ENCODE results near the gene PIP4K2A. TPM values are rescaled to one million over a fixed set of nuclear protein-coding genes. Genes with fewer than 3 reads are reported as not detected.
"Not testable (repeated sequence)": the region's sequence is repeated elsewhere in the genome, so short reads cannot be mapped to it uniquely, and the experiment has no call there.

The PIP4K2A gene
- total RNA-seq, 1 donor from 2014 or later: 105 TPM

DNA sequence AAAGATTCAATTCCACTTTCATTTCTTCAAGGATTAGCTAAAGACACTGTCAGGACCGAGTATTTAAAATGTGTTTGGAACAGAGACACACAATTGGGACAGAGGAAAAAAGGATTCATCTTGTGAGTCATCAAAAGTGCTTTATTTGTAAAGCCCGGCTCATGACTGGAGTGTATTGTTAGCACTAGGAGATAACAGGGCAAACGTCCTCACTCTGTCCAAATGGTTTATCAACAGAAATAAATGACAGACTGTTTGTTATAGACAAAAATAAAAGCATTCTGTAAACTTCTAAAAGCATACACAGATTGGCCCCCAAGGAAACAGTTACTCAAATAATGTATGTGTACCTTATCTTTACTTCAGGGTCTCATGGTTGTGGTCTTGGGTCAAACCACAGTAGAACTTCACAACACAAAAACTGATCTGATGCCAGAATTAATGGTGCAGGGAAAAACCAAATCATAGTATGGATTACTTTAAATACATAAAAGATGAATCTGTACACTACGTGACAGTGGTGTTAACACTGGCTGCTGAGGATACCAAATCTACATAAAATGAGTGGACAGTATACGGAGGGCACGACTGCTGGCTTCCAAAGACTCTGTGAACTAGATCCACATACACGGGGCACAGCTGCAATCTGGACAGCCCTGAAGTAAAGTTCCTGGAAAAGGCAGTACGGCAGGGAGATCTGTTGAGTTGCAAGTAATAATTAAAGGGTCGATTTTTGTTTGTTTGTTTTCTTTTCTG, 179.4 kb downstream of the PIP4K2A start:
- no peak for DNase-seq (ENCODE audit: low spot score)
- no peak overlapping the region for H3K27ac Mint-ChIP-seq
- no peaks in the 10 kb centered on the region for H3K9me3 Mint-ChIP-seq
- intact Hi-C loops (cut with micrococcal nuclease): no loop called here
- H3K4me3 Mint-ChIP-seq (ENCODE audit: low read depth): no peak overlapping the region
- H3K36me3 Mint-ChIP-seq (ENCODE audit: low read depth): peaks cover 67% of the 10 kb centered on the region
- H3K4me1 Mint-ChIP-seq (ENCODE audit: low read depth): peaks cover 3% of the 10 kb centered on the region
- no peaks in the 10 kb centered on the region for H3K27me3 Mint-ChIP-seq (ENCODE audit: low read depth)

DNA sequence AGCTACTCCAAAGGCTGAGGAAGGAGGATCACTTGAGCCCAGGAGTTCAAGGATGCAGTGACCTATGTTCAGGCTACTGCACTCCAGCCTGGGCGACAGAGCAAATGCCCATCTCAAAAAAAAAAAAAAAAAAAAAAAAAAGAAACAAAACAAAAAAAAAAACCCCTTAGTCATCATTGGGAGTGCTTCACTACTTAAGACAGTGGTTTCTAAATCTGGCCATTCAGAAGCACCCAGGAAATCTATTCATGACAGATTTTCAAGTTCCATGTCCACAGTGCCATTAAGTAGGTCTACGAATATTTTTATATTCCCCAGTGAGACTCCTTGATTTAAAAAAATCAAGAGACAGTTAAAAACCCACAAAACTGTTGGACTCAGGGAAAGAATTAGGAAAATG, 182.9 kb downstream of the PIP4K2A start:
- Mint-ChIP-seq H3K27me3 (ENCODE audit: low read depth) (peaks cover 2% of the 10 kb centered on the region), H3K9me3 (peaks cover 21% of the 10 kb centered on the region), H3K4me1 (ENCODE audit: low read depth) (peaks cover 3% of the 10 kb centered on the region), H3K27ac (no peak overlapping the region), H3K4me3 (ENCODE audit: low read depth) (no peak overlapping the region), H3K36me3 (ENCODE audit: low read depth) (peaks cover 34% of the 10 kb centered on the region)
- intact Hi-C loops (cut with micrococcal nuclease): no loop called here
- DNase-seq (ENCODE audit: low spot score): no peak

DNA sequence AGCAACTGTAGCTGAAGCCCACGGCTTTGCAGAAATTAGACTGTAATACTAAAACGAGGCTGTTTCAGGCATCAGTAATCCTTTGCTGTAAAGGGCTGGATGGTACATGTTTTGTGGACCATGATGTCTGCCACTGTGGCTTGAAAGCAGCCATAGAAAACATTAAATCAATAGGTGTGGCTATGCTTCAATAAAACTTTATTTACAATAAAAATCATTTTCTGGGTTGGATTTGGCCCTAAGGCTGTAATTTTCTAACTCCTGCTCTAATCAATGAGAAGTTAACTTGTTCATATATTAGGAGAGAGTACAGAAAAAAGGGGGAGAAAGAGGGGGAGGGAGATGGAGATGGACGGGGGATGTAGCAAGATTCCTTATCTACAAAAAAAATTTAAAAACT, 183.4 kb downstream of the PIP4K2A start:
- Mint-ChIP-seq H3K9me3 (peaks cover 23% of the 10 kb centered on the region), H3K27ac (no peak overlapping the region), H3K4me3 (ENCODE audit: low read depth) (no peak overlapping the region)

DNA sequence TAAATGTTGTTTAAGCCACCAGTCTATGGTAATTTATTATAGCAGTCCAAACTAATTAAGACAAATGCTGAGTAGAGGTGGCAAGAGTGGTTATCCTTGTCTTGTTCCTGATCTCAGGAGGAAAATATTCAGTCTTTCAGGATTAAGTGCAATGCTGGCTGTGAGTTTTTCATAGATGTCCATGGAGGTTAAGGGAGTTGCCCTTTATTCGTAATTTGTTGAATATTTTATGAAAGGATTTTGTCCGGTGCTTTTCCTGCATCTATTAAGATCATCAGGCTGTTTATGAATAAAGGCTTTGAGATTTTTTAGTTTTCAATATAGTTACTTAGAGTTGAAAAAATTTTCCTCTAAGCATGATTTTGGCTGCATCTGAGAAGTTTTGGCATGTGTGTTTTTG, 186.9 kb downstream of the PIP4K2A start:
- H3K4me1 Mint-ChIP-seq (ENCODE audit: low read depth): no peaks in the 10 kb centered on the region
- peaks cover 10% of the 10 kb centered on the region for H3K27me3 Mint-ChIP-seq (ENCODE audit: low read depth)
- no peak overlapping the region for H3K4me3 Mint-ChIP-seq (ENCODE audit: low read depth)
- peaks cover 3% of the 10 kb centered on the region for H3K36me3 Mint-ChIP-seq (ENCODE audit: low read depth)
- peaks cover 50% of the 10 kb centered on the region for H3K9me3 Mint-ChIP-seq
- intact Hi-C loops (cut with micrococcal nuclease): no loop called here
- DNase-seq (ENCODE audit: low spot score): no peak
- H3K27ac Mint-ChIP-seq: no peak overlapping the region

More for the DNA sequence above, 183.4 kb downstream of the PIP4K2A start:
- Mint-ChIP-seq H3K27me3 (ENCODE audit: low read depth) (peaks cover 2% of the 10 kb centered on the region), H3K4me1 (ENCODE audit: low read depth) (peaks cover 3% of the 10 kb centered on the region), H3K36me3 (ENCODE audit: low read depth) (peaks cover 29% of the 10 kb centered on the region)
- intact Hi-C loops (cut with micrococcal nuclease): no loop called here
- DNase-seq (ENCODE audit: low spot score): no peak

DNA sequence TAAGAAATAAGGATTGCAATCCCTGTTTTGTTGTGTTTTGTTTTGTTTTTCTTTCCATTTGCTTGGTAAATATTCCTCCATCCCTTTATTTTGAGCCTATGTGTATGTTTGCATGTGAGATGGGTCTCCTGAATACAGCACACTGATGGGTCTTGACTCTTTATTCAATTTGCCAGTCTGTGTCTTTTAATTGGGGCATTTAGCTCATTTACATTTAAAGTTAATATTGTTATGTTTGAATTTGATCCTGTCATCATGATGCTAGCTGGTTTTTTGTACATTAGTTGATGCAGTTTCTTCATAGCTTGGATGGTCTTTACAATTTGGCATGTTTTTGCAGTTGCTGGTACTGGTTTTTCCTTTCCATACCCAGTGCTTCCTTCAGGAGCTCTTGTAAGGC, 190.0 kb downstream of the PIP4K2A start:
- H3K27ac Mint-ChIP-seq; H3K36me3 Mint-ChIP-seq (ENCODE audit: low read depth); H3K4me1 Mint-ChIP-seq (ENCODE audit: low read depth); DNase-seq (ENCODE audit: low spot score); H3K4me3 Mint-ChIP-seq (ENCODE audit: low read depth); intact Hi-C loops (cut with micrococcal nuclease): not testable (repeated sequence)
- Mint-ChIP-seq H3K27me3 (ENCODE audit: low read depth) (peaks cover 18% of the 10 kb centered on the region), H3K9me3 (peaks cover 52% of the 10 kb centered on the region)

DNA sequence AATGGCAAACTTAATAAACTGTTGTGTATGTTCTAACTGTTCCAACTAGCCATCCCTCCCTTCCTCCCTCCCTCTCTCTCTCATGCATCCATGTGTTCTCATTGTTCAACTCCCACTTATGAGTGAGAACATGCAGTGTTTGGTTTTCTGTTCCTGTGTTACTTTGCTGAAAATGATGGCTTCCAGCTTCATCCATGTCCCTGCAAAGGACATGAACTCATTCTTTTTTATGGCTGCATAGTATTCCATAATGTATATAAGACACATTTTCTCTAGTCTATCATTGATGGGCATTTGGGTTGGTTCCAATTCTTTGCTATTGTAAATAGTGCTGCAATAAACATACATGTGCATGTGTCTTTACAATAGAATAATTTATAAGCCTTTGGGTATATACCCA, 193.7 kb downstream of the PIP4K2A start:
- intact Hi-C loops (cut with micrococcal nuclease); H3K27ac Mint-ChIP-seq; H3K4me1 Mint-ChIP-seq (ENCODE audit: low read depth); H3K4me3 Mint-ChIP-seq (ENCODE audit: low read depth); H3K36me3 Mint-ChIP-seq (ENCODE audit: low read depth); DNase-seq (ENCODE audit: low spot score): not testable (repeated sequence)
- Mint-ChIP-seq H3K9me3 (peaks cover 35% of the 10 kb centered on the region), H3K27me3 (ENCODE audit: low read depth) (peaks cover 32% of the 10 kb centered on the region)

DNA sequence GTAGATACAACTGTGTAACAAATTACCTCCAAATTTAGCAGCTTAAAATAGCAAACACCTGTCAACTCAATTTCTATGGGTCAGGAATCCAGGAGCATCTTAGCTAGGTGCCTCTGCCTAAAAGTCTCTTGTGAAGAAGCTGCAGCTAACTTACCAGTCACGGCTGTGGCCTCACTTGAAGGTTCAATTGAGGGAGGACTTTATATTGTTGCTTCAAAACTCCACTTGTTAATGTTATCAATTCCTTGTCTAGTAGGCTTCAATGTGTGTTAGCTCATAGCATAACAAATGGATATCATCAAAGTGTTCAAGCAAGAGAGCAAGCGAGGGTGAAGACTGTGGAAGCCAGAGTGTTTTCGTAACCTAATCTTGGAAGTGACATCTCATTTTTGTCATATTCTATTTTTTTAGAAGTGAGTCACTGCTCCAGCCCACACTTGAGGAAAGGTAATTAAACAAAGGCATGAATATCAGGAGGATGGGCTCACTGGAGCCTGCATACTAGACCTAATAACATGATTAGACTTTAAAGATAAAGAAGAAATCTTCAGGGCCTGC, 196.1 kb downstream of the PIP4K2A start:
- no peak for DNase-seq (ENCODE audit: low spot score)
- intact Hi-C loops (cut with micrococcal nuclease): no loop called here
- Mint-ChIP-seq H3K27ac (no peak overlapping the region), H3K4me1 (ENCODE audit: low read depth) (no peaks in the 10 kb centered on the region), H3K9me3 (peaks cover 15% of the 10 kb centered on the region), H3K27me3 (ENCODE audit: low read depth) (peaks cover 27% of the 10 kb centered on the region), H3K4me3 (ENCODE audit: low read depth) (no peak overlapping the region), H3K36me3 (ENCODE audit: low read depth) (no peaks in the 10 kb centered on the region)

DNA sequence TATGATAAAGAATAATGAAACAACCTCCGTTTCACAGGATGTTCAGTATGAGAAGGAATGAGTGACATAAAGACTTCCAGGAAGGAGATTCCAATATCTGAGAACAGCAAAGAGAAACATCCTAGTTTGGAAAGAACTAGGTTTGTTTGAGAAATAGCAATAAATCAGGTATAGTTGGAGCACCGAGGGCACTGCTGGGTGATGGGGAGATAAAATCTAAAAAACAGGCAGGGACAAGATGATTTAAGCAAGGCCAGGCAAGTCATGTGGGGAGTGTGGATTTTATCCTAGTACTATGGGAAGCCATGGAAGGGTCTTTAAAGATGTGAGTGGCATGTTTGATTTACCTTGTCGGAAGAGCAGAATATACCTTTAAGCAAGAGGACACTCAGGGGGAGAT, 199.4 kb downstream of the PIP4K2A start:
- Mint-ChIP-seq H3K36me3 (ENCODE audit: low read depth) (no peaks in the 10 kb centered on the region), H3K27ac (no peak overlapping the region), H3K9me3 (peaks cover 8% of the 10 kb centered on the region), H3K27me3 (ENCODE audit: low read depth) (peaks cover 28% of the 10 kb centered on the region), H3K4me1 (ENCODE audit: low read depth) (no peaks in the 10 kb centered on the region), H3K4me3 (ENCODE audit: low read depth) (no peak overlapping the region)
- DNase-seq (ENCODE audit: low spot score): no peak
- intact Hi-C loops (cut with micrococcal nuclease): no loop called here

DNA sequence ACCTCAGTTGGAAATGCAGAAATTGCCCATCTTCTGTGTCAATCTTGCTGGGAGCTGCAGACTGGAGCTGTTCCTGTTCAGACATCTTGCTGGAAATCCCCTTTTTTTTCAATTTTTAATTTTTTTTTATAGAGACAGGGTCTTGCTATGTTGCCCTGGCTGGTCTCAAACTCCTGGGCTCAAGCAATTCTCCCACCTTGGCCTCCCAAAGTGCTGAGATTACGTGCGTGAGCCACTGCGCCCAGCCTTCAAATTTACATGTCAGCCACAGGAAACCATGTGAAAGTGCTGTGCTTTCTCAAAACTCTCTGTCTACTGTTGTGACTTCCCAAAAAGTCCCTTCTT, 200.0 kb downstream of the PIP4K2A start:
- intact Hi-C loops (cut with micrococcal nuclease); H3K9me3 Mint-ChIP-seq: not testable (repeated sequence)
- peaks cover 24% of the 10 kb centered on the region for H3K27me3 Mint-ChIP-seq (ENCODE audit: low read depth)

DNA sequence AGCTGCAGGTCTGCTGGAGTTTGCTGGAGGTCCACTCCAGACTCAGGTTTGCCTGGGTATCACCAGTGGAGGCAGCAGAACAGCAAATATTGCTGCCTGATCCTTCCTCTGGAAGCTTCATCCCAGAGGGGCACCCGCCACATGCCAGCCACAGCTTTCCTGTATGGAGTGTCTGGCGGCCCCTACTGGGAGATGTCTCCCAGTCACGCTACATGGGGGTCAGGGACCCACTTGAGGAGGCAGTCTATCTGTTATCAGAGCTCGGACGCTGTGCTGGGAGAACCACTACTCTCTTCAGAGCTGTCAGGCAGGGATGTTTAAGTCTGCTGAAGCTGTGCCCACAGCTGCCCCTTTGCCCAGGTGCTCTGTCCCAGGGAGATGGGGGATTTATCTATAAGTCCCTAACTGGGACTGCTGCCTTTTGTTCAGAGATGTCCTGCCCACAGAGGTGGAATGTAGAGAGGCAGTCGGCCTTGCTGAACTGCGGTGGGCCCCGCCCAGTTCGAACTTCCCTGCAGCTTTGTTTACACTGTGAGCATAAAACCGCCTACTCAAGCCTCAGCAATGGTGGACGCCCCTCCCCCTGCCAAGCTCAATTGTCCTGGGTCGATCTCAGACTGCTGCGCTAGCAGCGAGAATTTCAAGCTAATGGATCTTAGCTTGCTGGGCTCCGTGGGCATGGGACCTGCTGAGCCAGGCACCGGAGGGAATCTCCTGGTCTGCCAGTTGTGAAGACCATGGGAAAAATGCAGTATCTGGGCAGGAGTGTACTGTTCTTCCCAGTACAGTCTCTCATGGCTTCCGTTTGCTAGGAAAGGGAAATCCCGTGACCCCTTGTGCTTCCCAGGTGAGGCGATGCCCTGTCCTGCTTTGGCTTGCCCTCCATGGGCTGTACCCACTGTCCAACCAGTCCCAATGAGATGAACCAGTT, 200.6 kb downstream of the PIP4K2A start:
- DNase-seq (ENCODE audit: low spot score); H3K4me3 Mint-ChIP-seq (ENCODE audit: low read depth); H3K36me3 Mint-ChIP-seq (ENCODE audit: low read depth); H3K27ac Mint-ChIP-seq; H3K4me1 Mint-ChIP-seq (ENCODE audit: low read depth); intact Hi-C loops (cut with micrococcal nuclease): not testable (repeated sequence)
- Mint-ChIP-seq H3K27me3 (ENCODE audit: low read depth) (peaks cover 20% of the 10 kb centered on the region), H3K9me3 (peaks cover 12% of the 10 kb centered on the region)

More for the DNA sequence above, 200.0 kb downstream of the PIP4K2A start:
- not testable (repeated sequence) for H3K27ac Mint-ChIP-seq; H3K4me1 Mint-ChIP-seq (ENCODE audit: low read depth); H3K4me3 Mint-ChIP-seq (ENCODE audit: low read depth); DNase-seq (ENCODE audit: low spot score); H3K36me3 Mint-ChIP-seq (ENCODE audit: low read depth)

DNA sequence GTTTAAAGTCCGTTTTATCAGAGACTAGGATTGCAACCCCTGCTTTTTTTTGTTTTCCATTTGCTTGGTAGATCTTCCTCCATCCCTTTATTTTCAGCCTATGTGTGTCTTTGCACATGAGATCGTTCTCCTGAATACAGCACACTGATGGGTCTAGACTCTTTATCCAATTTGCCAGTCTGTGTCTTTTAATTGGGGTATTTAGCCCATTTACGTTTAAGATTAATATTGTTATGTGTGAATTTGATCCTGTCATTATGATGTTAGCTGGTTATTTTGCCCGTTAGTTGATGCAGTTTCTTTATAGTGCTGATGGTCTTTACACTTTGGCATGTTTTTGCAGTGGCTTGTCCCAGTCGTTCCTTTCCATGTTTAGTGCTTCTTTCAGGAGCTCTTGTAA, 202.4 kb downstream of the PIP4K2A start:
- Mint-ChIP-seq H3K27me3 (ENCODE audit: low read depth) (peaks cover 15% of the 10 kb centered on the region), H3K9me3 (peaks cover 19% of the 10 kb centered on the region)
- H3K36me3 Mint-ChIP-seq (ENCODE audit: low read depth); H3K4me1 Mint-ChIP-seq (ENCODE audit: low read depth); H3K4me3 Mint-ChIP-seq (ENCODE audit: low read depth); H3K27ac Mint-ChIP-seq; intact Hi-C loops (cut with micrococcal nuclease); DNase-seq (ENCODE audit: low spot score): not testable (repeated sequence)

DNA sequence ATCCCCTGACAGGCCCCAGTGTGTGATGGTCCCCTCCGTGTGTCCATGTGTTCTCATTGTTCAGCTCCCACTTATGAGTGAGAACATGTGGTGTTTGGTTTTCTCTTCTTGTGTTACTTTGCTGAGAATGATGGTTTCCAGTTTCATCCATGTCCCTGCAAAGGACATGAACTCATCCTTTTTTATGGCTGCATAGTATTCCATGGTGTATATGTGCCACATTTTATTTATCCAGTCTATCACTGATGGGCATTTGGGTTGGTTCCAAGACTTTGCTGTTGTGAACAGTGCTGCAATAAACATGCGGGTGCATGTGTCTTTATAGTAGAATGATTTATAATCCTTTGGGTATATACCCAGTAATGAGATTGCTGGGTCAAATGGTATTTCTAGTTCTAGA, 206.2 kb downstream of the PIP4K2A start:
- H3K4me1 Mint-ChIP-seq (ENCODE audit: low read depth); intact Hi-C loops (cut with micrococcal nuclease); H3K27ac Mint-ChIP-seq; DNase-seq (ENCODE audit: low spot score); H3K4me3 Mint-ChIP-seq (ENCODE audit: low read depth); H3K36me3 Mint-ChIP-seq (ENCODE audit: low read depth): not testable (repeated sequence)
- Mint-ChIP-seq H3K9me3 (peaks cover 19% of the 10 kb centered on the region), H3K27me3 (ENCODE audit: low read depth) (peaks cover 26% of the 10 kb centered on the region)

All from activated T-helper 2 cell treated with anti-CD3 and anti-CD28 coated beads, Interferon-gamma antibody, Interleukin-2, Interleukin-4, amounts not matched to agents 10 μg/mL and 5 μg/mL and 100 μg/mL, durations not matched to agents 14 hours and 24 hours and 36 hours (primary cell).